DND-41 (cell line): ENCODE results near the gene COPS6.

Experiments used
- ATAC-seq: fragments of 200-7000 bp; cut with Tn5 transposase; 3 replicates; pipeline ENCODE4 v1.9.1; 2021; ENCODE audit warnings: low read depth; ENCODE audit not compliant: insufficient read depth
- DNase-seq: peaks from one replicate; pipeline ENCODE4 v3.0.0-alpha.2; 2020
- H2AFZ ChIP-seq: 2 replicates; pipeline ENCODE4 v1.6.0; 2012; ENCODE audit warnings: low read depth, low read length
- H3K27ac ChIP-seq: 2 replicates; pipeline ENCODE4 v1.5.1; 2012; ENCODE audit warnings: low read length, inconsistent platforms
- H3K27me3 ChIP-seq: fragments of 200-600 bp; sonication (generic); 2 replicates; pipeline ENCODE4 v1.6.0; 2012; ENCODE audit warnings: low read length, mild to moderate bottlenecking, inconsistent platforms; ENCODE audit not compliant: insufficient read depth, poor library complexity
- H3K36me3 ChIP-seq: 2 replicates; pipeline ENCODE4 v1.5.1; 2012; ENCODE audit warnings: low read length, inconsistent platforms; ENCODE audit not compliant: insufficient read depth
- H3K4me1 ChIP-seq: 2 replicates; pipeline ENCODE4 v1.5.1; 2012; ENCODE audit warnings: mild to moderate bottlenecking, low read length; ENCODE audit not compliant: insufficient read depth
- H3K4me2 ChIP-seq: 2 replicates; pipeline ENCODE4 v1.6.0; 2012; ENCODE audit warnings: mild to moderate bottlenecking, moderate library complexity, low read length, inconsistent platforms; ENCODE audit not compliant: insufficient read depth
- H3K4me3 ChIP-seq, 2 experiments: fragments of 200-600 bp in 1 of 2; shearing (Covaris generic) in 1 of 2; 2 replicates each; pipeline ENCODE4 v1.5.1; 2012 to 2016; ENCODE audit warnings: inconsistent platforms in 2 of 2, low read length in 2 of 2, mild to moderate bottlenecking in 2 of 2, low read depth in 1 of 2, moderate library complexity in 1 of 2
- H3K79me2 ChIP-seq: 2 replicates; pipeline ENCODE4 v1.6.0; 2012; ENCODE audit warnings: low read length, inconsistent platforms; ENCODE audit not compliant: insufficient read depth
- H3K9ac ChIP-seq: 2 replicates; pipeline ENCODE4 v1.6.0; 2012; ENCODE audit warnings: low read depth, mild to moderate bottlenecking, inconsistent platforms, low read length, moderate library complexity
- H3K9me3 ChIP-seq: 2 replicates; pipeline ENCODE4 v1.5.1; 2012; ENCODE audit warnings: low read length, moderate library complexity, mild to moderate bottlenecking, inconsistent platforms; ENCODE audit not compliant: insufficient read depth, severe bottlenecking
- H4K20me1 ChIP-seq: 2 replicates; pipeline ENCODE4 v1.6.0; 2012; ENCODE audit warnings: low read length; ENCODE audit not compliant: insufficient read depth
- EZH2 ChIP-seq: IDR thresholded peaks from 3 replicates; pipeline ENCODE4 v1.6.1; 2012; ENCODE audit warnings: borderline replicate concordance, low read depth, mild to moderate bottlenecking, moderate library complexity, low read length, inconsistent platforms; ENCODE audit not compliant: severe bottlenecking
- TF ChIP-seq, protein P1 (sequence below): IDR thresholded peaks from 2 replicates; pipeline ENCODE4 v1.5.1; 2012; ENCODE audit warnings: borderline replicate concordance, low read length, moderate library complexity, mild to moderate bottlenecking; ENCODE audit not compliant: poor library complexity, severe bottlenecking; ENCODE audit errors: extremely low read depth

Gene COPS6

DNA sequence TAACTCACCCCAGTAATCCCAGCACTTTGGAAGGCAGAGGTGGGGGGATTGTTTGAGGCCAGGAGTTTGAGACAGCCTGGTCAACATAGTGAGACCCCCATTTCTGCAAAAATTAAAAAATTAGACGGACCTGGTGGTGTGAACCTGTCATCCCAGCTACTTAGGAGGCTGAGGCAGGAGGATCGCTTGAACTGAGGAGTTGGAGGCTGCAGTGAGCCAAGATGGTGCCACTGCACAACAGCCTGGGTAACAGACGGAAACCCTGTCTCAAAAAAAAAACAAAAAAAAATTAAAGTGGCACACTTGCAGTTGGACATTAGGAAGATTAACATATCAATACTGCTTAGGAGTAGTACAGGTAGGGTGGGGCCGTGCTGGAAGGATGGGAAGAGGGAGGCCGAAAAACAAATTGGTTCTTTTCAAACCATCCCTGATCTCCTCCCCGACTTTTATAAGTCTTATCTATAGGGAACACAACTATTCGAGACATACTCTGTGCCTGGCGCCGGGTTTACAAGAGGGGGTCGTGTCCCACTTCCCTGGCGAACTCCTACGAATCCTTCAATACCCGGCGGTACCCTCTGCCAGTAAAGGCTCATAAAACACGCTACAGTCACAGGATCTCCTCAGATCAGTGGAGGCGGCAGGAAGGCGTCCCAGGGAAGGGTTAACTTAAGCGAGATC is 29.8 kb downstream of the COPS6 start:
- ATAC-seq: peak; percentile 1; the same call in 1 of the 3 replicates
- Histone ChIP-seq H3K27me3 (no peaks in the 10 kb centered on the region), H4K20me1 (no peaks in the 10 kb centered on the region), H3K9me3 (no peaks in the 10 kb centered on the region), H3K27ac (peak overlapping the region; percentile 80), H3K4me1 (peaks cover 39% of the 10 kb centered on the region), H2AFZ (peak overlapping the region; percentile 84), H3K4me3 (peak overlapping the region; percentile 70 to 73), H3K4me2 (peak overlapping the region; percentile 79), H3K9ac (peak overlapping the region; percentile 75), H3K79me2 (peaks cover 34% of the 10 kb centered on the region), H3K36me3 (peaks cover 26% of the 10 kb centered on the region)
- DNase-seq: no peak
- no peak for TF ChIP-seq EZH2
- TF ChIP-seq, protein P1, sequence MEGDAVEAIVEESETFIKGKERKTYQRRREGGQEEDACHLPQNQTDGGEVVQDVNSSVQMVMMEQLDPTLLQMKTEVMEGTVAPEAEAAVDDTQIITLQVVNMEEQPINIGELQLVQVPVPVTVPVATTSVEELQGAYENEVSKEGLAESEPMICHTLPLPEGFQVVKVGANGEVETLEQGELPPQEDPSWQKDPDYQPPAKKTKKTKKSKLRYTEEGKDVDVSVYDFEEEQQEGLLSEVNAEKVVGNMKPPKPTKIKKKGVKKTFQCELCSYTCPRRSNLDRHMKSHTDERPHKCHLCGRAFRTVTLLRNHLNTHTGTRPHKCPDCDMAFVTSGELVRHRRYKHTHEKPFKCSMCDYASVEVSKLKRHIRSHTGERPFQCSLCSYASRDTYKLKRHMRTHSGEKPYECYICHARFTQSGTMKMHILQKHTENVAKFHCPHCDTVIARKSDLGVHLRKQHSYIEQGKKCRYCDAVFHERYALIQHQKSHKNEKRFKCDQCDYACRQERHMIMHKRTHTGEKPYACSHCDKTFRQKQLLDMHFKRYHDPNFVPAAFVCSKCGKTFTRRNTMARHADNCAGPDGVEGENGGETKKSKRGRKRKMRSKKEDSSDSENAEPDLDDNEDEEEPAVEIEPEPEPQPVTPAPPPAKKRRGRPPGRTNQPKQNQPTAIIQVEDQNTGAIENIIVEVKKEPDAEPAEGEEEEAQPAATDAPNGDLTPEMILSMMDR: no peak

DNA sequence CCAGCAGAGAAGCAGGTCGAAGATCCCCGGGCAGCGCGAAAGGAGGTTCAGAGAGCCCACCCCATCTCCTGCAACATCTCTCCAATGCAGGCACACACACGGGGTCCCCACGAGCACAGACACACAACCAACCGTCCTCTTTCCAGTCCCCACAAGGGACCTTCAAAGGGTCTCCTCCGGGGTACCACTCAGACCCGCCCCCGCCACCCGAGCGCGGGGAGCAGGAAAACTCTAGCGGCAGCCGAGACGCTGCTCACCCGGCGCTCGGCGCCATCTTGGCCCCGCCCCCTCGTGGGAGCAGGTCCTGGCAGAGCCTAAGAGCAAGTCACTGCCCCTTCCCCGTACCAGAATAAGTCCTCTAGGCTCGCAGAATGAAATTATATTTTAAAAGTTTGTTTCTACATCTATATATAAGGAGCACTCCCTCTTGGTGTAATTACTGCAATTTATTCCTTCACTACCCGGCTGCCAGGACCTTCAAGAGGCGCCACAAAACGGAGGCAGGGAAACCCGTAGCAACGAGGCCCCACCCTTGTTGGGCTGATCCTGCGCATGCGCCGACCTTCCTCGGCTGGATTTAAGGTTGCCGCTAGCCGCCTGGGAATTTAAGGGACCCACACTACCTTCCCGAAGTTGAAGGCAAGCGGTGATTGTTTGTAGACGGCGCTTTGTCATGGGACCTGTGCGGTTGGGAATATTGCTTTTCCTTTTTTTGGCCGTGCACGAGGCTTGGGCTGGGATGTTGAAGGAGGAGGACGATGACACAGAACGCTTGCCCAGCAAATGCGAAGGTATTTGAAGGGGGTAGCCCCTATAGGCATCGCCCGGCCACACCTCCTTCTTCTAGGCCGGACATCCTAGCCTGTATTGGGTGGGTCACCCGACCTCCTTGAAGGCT is 30.6 kb downstream of the COPS6 start, which contains the start of the genes CNPY4 and TAF6:
Gene CNPY4 (plus strand): TSS at position 563 of the 898 bp plus-strand sequence. CDS start 111 bp downstream, at position 674.
Gene TAF6 (minus strand): TSS at position 287 of the 898 bp plus-strand sequence. CDS start 5,149 bp downstream, outside the sequence.
- H3K79me2 ChIP-seq: peaks cover 37% of the 10 kb centered on the region

DNA sequence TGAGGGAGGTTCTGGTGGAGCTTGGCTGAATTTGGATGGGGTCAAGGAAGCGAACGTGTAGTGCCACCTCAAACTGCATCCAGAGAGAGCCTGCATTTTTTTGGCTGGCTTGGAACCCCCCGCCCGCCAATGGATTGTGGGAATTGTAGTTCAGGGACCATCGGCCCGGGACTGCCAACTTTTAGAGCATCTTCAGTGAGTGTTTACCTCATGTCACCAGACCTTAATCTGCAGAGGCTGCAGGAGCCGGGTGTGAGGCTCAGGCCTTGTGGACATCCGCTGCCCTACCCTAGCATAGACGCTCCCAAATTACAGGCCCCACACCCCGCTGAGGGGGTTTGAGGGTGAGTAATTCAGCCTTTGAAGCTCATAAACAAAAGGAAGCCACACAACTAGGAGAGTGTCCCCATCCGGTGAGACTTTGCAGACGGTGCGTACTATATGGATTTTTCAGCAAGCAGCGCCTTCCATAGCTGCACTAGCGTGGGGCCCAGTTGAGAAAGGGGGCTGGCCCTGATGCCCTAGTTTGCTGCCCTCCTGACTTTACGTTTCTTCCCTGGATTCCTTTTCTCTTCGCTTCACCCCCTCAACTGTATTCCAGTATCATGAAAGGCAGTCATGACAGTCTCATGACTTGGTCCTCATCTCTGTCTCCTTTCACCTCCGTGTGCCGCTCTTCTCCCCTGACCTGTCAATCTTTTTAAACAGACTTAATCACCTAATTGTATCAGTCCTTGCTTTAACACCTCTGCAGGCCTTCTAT is 31.4 kb downstream of the COPS6 start:
- Histone ChIP-seq H2AFZ (peak overlapping the region; percentile 84), H3K79me2 (peaks cover 46% of the 10 kb centered on the region), H3K4me1 (peaks cover 45% of the 10 kb centered on the region), H3K9ac (peak overlapping the region; percentile 75), H4K20me1 (no peaks in the 10 kb centered on the region), H3K9me3 (no peaks in the 10 kb centered on the region), H3K4me3 (peak overlapping the region; percentile 70 to 73; a peak in 3 of 4 replicates), H3K27ac (peak overlapping the region; percentile 80), H3K4me2 (peak overlapping the region; percentile 79), H3K27me3 (no peaks in the 10 kb centered on the region), H3K36me3 (peaks cover 23% of the 10 kb centered on the region)
- DNase-seq: peak; percentile 80
- no peak for TF ChIP-seq EZH2
- TF ChIP-seq, protein P1: peak; percentile 8
- peak; percentile 72 for ATAC-seq

More for the DNA sequence above, 30.6 kb downstream of the COPS6 start, which contains the start of the genes CNPY4 and TAF6:
- peak within 1 kb of the TSS; percentile 84 for H2AFZ ChIP-seq
- peaks cover 22% of the 10 kb centered on the region for H3K36me3 ChIP-seq
- peak within 1 kb of the TSS; percentile 70 to 73 for H3K4me3 ChIP-seq
- DNase-seq: peak; percentile 95
- H3K9me3 ChIP-seq: no peaks in the 10 kb centered on the region
- ATAC-seq: peak; percentile 72
- H3K27ac ChIP-seq: peak within 1 kb of the TSS; percentile 80
- H3K4me1 ChIP-seq: peaks cover 39% of the 10 kb centered on the region
- peak within 1 kb of the TSS; percentile 75 for H3K9ac ChIP-seq
- no peak for TF ChIP-seq EZH2
- TF ChIP-seq, protein P1: no peak
- H3K4me2 ChIP-seq: peak within 1 kb of the TSS; percentile 79
- H4K20me1 ChIP-seq: no peaks in the 10 kb centered on the region
- H3K27me3 ChIP-seq: no peaks in the 10 kb centered on the region
